Measurements from ENCODE around the gene ZBED3. TPM values are rescaled to one million over a fixed set of nuclear protein-coding genes. Genes with fewer than 3 reads are reported as not detected.
"Not testable (repeated sequence)": the region's sequence is repeated elsewhere in the genome, so short reads cannot be mapped to it uniquely, and the experiment has no call there.

The ZBED3 gene
- total RNA-seq, 1 experiment from 2014 or later: 7.0 TPM

GRCh38 chr5:77117161-77117560, 30.1 kb upstream of the ZBED3 start:
- no peaks in the 10 kb centered on the region for H3K4me1 Mint-ChIP-seq
- DNase-seq (ENCODE audit: low spot score) (no peak), ATAC-seq (no peak)
- no peak overlapping the region for H3K27ac Mint-ChIP-seq
- TF ChIP-seq HMGA2 (CRISPR knock-in tag; IDR thresholded peaks at IDR 0.05) (no peak), GTF2I (CRISPR knock-in tag; conservative IDR thresholded peaks at IDR 0.05) (no peak), KAT7 (CRISPR knock-in tag; IDR thresholded peaks at IDR 0.05; ENCODE audit: borderline replicate concordance) (no peak), ZNF396 (CRISPR knock-in tag; IDR thresholded peaks at IDR 0.05; ENCODE audit: borderline replicate concordance) (no peak), ZNF263 (CRISPR knock-in tag; IDR thresholded peaks at IDR 0.05; ENCODE audit: low read depth) (no peak), IRF1 (CRISPR knock-in tag; IDR thresholded peaks at IDR 0.05) (no peak), OVOL2 (CRISPR knock-in tag; IDR thresholded peaks at IDR 0.05; ENCODE audit: borderline replicate concordance) (no peak), SMAD4 (CRISPR knock-in tag; IDR thresholded peaks at IDR 0.05) (no peak), E2F5 (CRISPR knock-in tag; IDR thresholded peaks at IDR 0.05) (no peak), NFATC4 (CRISPR knock-in tag; IDR thresholded peaks at IDR 0.05) (no peak), PREB (CRISPR knock-in tag; IDR thresholded peaks at IDR 0.05; ENCODE audit: borderline replicate concordance) (no peak), NFYB (CRISPR knock-in tag; conservative IDR thresholded peaks at IDR 0.05; ENCODE audit: low read depth) (no peak)
- TF ChIP-seq, protein P1, sequence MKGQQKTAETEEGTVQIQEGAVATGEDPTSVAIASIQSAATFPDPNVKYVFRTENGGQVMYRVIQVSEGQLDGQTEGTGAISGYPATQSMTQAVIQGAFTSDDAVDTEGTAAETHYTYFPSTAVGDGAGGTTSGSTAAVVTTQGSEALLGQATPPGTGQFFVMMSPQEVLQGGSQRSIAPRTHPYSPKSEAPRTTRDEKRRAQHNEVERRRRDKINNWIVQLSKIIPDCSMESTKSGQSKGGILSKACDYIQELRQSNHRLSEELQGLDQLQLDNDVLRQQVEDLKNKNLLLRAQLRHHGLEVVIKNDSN (CRISPR knock-in tag; IDR thresholded peaks at IDR 0.05): no peak
- TF ChIP-seq, protein P2, sequence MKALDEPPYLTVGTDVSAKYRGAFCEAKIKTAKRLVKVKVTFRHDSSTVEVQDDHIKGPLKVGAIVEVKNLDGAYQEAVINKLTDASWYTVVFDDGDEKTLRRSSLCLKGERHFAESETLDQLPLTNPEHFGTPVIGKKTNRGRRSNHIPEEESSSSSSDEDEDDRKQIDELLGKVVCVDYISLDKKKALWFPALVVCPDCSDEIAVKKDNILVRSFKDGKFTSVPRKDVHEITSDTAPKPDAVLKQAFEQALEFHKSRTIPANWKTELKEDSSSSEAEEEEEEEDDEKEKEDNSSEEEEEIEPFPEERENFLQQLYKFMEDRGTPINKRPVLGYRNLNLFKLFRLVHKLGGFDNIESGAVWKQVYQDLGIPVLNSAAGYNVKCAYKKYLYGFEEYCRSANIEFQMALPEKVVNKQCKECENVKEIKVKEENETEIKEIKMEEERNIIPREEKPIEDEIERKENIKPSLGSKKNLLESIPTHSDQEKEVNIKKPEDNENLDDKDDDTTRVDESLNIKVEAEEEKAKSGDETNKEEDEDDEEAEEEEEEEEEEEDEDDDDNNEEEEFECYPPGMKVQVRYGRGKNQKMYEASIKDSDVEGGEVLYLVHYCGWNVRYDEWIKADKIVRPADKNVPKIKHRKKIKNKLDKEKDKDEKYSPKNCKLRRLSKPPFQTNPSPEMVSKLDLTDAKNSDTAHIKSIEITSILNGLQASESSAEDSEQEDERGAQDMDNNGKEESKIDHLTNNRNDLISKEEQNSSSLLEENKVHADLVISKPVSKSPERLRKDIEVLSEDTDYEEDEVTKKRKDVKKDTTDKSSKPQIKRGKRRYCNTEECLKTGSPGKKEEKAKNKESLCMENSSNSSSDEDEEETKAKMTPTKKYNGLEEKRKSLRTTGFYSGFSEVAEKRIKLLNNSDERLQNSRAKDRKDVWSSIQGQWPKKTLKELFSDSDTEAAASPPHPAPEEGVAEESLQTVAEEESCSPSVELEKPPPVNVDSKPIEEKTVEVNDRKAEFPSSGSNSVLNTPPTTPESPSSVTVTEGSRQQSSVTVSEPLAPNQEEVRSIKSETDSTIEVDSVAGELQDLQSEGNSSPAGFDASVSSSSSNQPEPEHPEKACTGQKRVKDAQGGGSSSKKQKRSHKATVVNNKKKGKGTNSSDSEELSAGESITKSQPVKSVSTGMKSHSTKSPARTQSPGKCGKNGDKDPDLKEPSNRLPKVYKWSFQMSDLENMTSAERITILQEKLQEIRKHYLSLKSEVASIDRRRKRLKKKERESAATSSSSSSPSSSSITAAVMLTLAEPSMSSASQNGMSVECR (CRISPR knock-in tag; IDR thresholded peaks at IDR 0.05; ENCODE audit: borderline replicate concordance): no peak
- TF ChIP-seq, protein P3, sequence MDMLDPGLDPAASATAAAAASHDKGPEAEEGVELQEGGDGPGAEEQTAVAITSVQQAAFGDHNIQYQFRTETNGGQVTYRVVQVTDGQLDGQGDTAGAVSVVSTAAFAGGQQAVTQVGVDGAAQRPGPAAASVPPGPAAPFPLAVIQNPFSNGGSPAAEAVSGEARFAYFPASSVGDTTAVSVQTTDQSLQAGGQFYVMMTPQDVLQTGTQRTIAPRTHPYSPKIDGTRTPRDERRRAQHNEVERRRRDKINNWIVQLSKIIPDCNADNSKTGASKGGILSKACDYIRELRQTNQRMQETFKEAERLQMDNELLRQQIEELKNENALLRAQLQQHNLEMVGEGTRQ (CRISPR knock-in tag; IDR thresholded peaks at IDR 0.05): no peak
- POLR2A ChIA-PET: interaction anchor here (0.6 kb wide), 1 partner anchor 1953 kb away, joined by 3 read pairs; no protein-coding TSS in a partner anchor
- CTCF ChIA-PET: no interaction called here
- H3K9me3 Mint-ChIP-seq: peaks cover 18% of the 10 kb centered on the region
- no peak overlapping the region for H3K4me3 Mint-ChIP-seq
- H3K27me3 Mint-ChIP-seq (ENCODE audit: low read depth): peaks cover 3% of the 10 kb centered on the region
- peaks cover 28% of the 10 kb centered on the region for H3K36me3 Mint-ChIP-seq

DNA sequence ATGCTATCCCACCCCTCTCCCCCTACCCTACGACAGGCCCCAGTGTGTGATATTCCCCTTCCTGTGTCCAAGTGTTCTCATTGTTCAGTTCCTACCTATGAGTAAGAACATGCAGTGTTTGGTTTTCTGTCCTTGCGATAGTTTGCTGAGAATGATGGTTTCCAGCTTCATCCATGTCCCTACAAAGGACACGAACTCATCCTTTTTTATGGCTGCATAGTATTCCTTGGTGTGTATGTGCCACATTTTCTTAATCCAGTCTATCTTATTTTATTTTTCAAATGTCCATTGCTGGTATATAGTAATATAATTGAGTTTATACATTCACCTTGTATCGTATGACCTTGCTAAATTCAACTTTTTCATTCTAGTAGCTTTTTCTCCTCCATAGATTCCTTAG, 19.9 kb upstream of the ZBED3 start:
- H3K4me3 Mint-ChIP-seq; ATAC-seq; DNase-seq (ENCODE audit: low spot score); H3K27ac Mint-ChIP-seq; H3K27me3 Mint-ChIP-seq (ENCODE audit: low read depth); POLR2A ChIA-PET; H3K4me1 Mint-ChIP-seq: not testable (repeated sequence)
- CTCF ChIA-PET: interaction anchor here (1.3 kb wide), 1 partner anchor 30 kb away, joined by 4 read pairs; no protein-coding TSS in a partner anchor
- Mint-ChIP-seq H3K9me3 (peaks cover 12% of the 10 kb centered on the region), H3K36me3 (peaks cover 15% of the 10 kb centered on the region)
